K562 (cell line): ENCODE results near the gene NINJ2. TPM values are rescaled to one million over a fixed set of nuclear protein-coding genes. Genes with fewer than 3 reads are reported as not detected.

Source experiments
- ATAC-seq: fragments of 200-7000 bp; cut with Tn5 transposase; 3 replicates; pipeline ENCODE4 v1.9.1; 2020; ENCODE audit warnings: moderate library complexity
- BruUV-seq: library from RNA; stranded (reverse); fragments of 400-500 nt; replicated peaks from 2 replicates; lab custom pipeline; 2021; lab: Mats Ljungman, UMichigan
- CTCF ChIA-PET: fragments of 300-600 bp; formaldehyde crosslinking; extraction: SDS; loops from one replicate; lab custom pipeline; 2021; ENCODE audit warnings: low intra/inter-chr PET ratio; lab: Yijun Ruan, JAX
- POLR2A ChIA-PET: fragments of 300-600, 350-650 bp; sonication (Branson Sonifier 250); formaldehyde crosslinking; extraction: SDS; loops from one replicate; lab custom pipeline; 2021; ENCODE audit warnings: antibody characterized with exemption, inconsistent platforms; lab: Yijun Ruan, JAX
- DNase-seq, 4 experiments: peaks; one replicate each; pipeline versions ENCODE4 v3.0.0 to v3.0.0-alpha.2; 2011 to 2018; ENCODE audit warnings: low spot score in 3 of 4, mixed read lengths in 3 of 4; ENCODE audit errors: extremely low read depth in 1 of 4
- FAIRE-seq: peaks from 2 replicates; lab custom pipeline; 2011; peaks lifted over from hg19 to GRCh38; lab: Jason Lieb, UNC
- H2AFZ ChIP-seq: 2 replicates; pipeline ENCODE4 v1.6.0; 2011; ENCODE audit warnings: low read depth, low read length, control low read depth, inconsistent platforms
- H3K27ac ChIP-seq: fragments of 200-600 bp; 3 replicates; pipeline ENCODE4 v1.8.0; 2011; ENCODE audit warnings: low read depth, mild to moderate bottlenecking, control low read depth, inconsistent platforms, low read length, moderate library complexity, mixed read lengths; ENCODE audit errors: extremely low read depth
- H3K27me3 ChIP-seq, 2 experiments: fragments of 300-600 bp in 1 of 2; 2 replicates in 1 of 2; 3 replicates in 1 of 2; pipeline versions ENCODE4 v1.6.0 to v1.8.0; 2011; ENCODE audit warnings: inconsistent platforms in 2 of 2, low read length in 2 of 2, mild to moderate bottlenecking in 1 of 2, mixed read lengths in 1 of 2, moderate library complexity in 1 of 2; ENCODE audit not compliant: control insufficient read depth in 2 of 2, insufficient read depth in 2 of 2
- H3K36me3 ChIP-seq: fragments of 300-600 bp; 3 replicates; pipeline ENCODE4 v1.8.0; 2011; ENCODE audit warnings: mild to moderate bottlenecking, low read length, inconsistent platforms; ENCODE audit not compliant: control insufficient read depth, insufficient read depth
- H3K4me1 ChIP-seq, 2 experiments: fragments of 200-600 bp in 1 of 2; replicated peaks in 1 of 2; 2 replicates in 1 of 2; 3 replicates in 1 of 2; pipeline versions ENCODE4 v1.5.1 to v1.8.0; 2011; ENCODE audit warnings: inconsistent platforms in 2 of 2, low read length in 2 of 2, mild to moderate bottlenecking in 1 of 2, mixed read lengths in 1 of 2, moderate library complexity in 1 of 2; ENCODE audit not compliant: control insufficient read depth in 2 of 2, insufficient read depth in 2 of 2
- H3K4me2 ChIP-seq: 2 replicates; pipeline ENCODE4 v1.6.1; 2011; ENCODE audit warnings: low read length, control low read depth, inconsistent platforms, mixed read lengths; ENCODE audit not compliant: insufficient read depth
- H3K4me3 ChIP-seq: fragments of 200-600 bp; sonication (generic), shearing (Covaris generic); 2 replicates; pipeline ENCODE4 v1.5.1; 2016; ENCODE audit warnings: control low read depth, inconsistent platforms
- H3K79me2 ChIP-seq: fragments of 200-600 bp; 3 replicates; pipeline ENCODE4 v1.8.0; 2011; ENCODE audit warnings: low read length, inconsistent platforms; ENCODE audit not compliant: control insufficient read depth, insufficient read depth
- H3K9ac ChIP-seq, 2 experiments: 2 replicates each; pipeline versions ENCODE4 v1.6.0 to v1.6.1; 2011; ENCODE audit warnings: low read depth in 2 of 2, low read length in 2 of 2, control low read depth in 1 of 2, inconsistent platforms in 1 of 2, mild to moderate bottlenecking in 1 of 2, mixed read lengths in 1 of 2; ENCODE audit not compliant: insufficient read depth in 1 of 2
- H3K9me1 ChIP-seq: one replicate; pipeline ENCODE4 v1.6.0; 2011; ENCODE audit warnings: inconsistent platforms, mild to moderate bottlenecking, low read length, moderate library complexity; ENCODE audit not compliant: control insufficient read depth, insufficient read depth
- H3K9me3 ChIP-seq: replicated peaks from 2 replicates; pipeline ENCODE4 v1.5.1; 2011; ENCODE audit warnings: low read depth, low read length, inconsistent platforms; ENCODE audit not compliant: control insufficient read depth, insufficient read depth
- H4K20me1 ChIP-seq: replicated peaks from 2 replicates; pipeline ENCODE4 v1.6.1; 2011; ENCODE audit warnings: low read length, inconsistent platforms, mixed read lengths; ENCODE audit not compliant: control insufficient read depth, insufficient read depth
- ERF ChIP-seq: fragments of 450-650 bp; formaldehyde crosslinking; IDR thresholded peaks from 2 replicates; pipeline ENCODE4 v1.4.0; 2020; ENCODE audit warnings: mild to moderate bottlenecking, mixed read lengths
- HDAC6 ChIP-seq: IDR thresholded peaks from 2 replicates; pipeline ENCODE4 v1.6.1; 2012; ENCODE audit warnings: low read depth, mild to moderate bottlenecking, control low read depth, inconsistent platforms, low read length, moderate library complexity
- ILF3 ChIP-seq: fragments of 450-650 bp; IDR thresholded peaks from 2 replicates; pipeline ENCODE4 v1.6.1; 2018; ENCODE audit warnings: antibody characterized with exemption, mild to moderate bottlenecking, moderate library complexity, borderline replicate concordance
- KHSRP ChIP-seq: fragments of 450-650 bp; IDR thresholded peaks from 2 replicates; pipeline ENCODE4 v1.6.1; 2017
- MAFK ChIP-seq: IDR thresholded peaks from 2 replicates; pipeline ENCODE4 v1.6.1; 2011; ENCODE audit warnings: low read length, improper control_type of control experiment
- NCOA4 ChIP-seq: fragments of 450-650 bp; IDR thresholded peaks from 2 replicates; pipeline ENCODE4 v1.6.1; 2018; ENCODE audit warnings: mild to moderate bottlenecking; ENCODE audit not compliant: partially characterized antibody
- NR1H2 ChIP-seq: sonication (generic); formaldehyde crosslinking; IDR thresholded peaks from 2 replicates; pipeline ENCODE4 v1.4.0; 2020; ENCODE audit warnings: mild to moderate bottlenecking, missing genetic modification reagents
- RFX5 ChIP-seq: IDR thresholded peaks from 2 replicates; pipeline ENCODE4 v1.6.1; 2011; ENCODE audit warnings: low read depth, mild to moderate bottlenecking, improper control_type of control experiment, low read length
- THRAP3 ChIP-seq: fragments of 450-650 bp; IDR thresholded peaks from 2 replicates; pipeline ENCODE4 v1.6.1; 2016; ENCODE audit warnings: mild to moderate bottlenecking, inconsistent platforms, borderline replicate concordance
- XRCC3 ChIP-seq: fragments of 450-650 bp; IDR thresholded peaks from 2 replicates; pipeline ENCODE4 v1.6.1; 2017; ENCODE audit warnings: mild to moderate bottlenecking, moderate library complexity
- ZNF282 ChIP-seq: sonication (generic); formaldehyde crosslinking; IDR thresholded peaks from 2 replicates; pipeline ENCODE4 v1.8.1; 2023; ENCODE audit warnings: missing genetic modification reagents
- ZNF561 ChIP-seq: fragments of 450-650 bp; formaldehyde crosslinking; conservative IDR thresholded peaks from 2 replicates; pipeline ENCODE4 v1.4.0; 2020; ENCODE audit warnings: mild to moderate bottlenecking, moderate library complexity
- WGBS: fragments of 100-300 bp; shearing (Covaris generic); methylation state at CpG from one replicate; pipeline ENCODE4 v1.1.6; 2016; ENCODE audit warnings: low coverage, mixed read lengths; ENCODE audit not compliant: insufficient coverage; ENCODE audit errors: missing lambda C conversion rate; 5-methylcytosine and 5-hydroxymethylcytosine counted together
- in situ Hi-C: fragments of 300-500 bp; cut with MboI; formaldehyde crosslinking; loops from 4 replicates; pipeline ENCODE4 v1.15.0; 2018; ENCODE audit warnings: inconsistent platforms, mixed read lengths
- intact Hi-C: fragments of 100-400 bp; cut with micrococcal nuclease; formaldehyde crosslinking; loops from 2 replicates; pipeline ENCODE4 v1.14.2; 2022
- polyA plus RNA-seq, 8 experiments: library from polyadenylated mRNA; depleted of rRNA in 4 of 8; stranded (reverse) in 5 of 8; unstranded in 3 of 8; fragments of >200 nt; fragmentation: Nextera tagmentation in 2 of 8; fragmentation: Illumina TruSeq in 1 of 8; extraction: Ambion mirVana in 2 of 8; extraction: Trizol in 1 of 8; gene quantifications; 2 replicates each; pipeline versions ENCODE4 v1.2.1 to v1.2.3, GENCODE V29; 2011 to 2014; ENCODE audit warnings: inconsistent platforms in 1 of 8, missing spikeins in 1 of 8
- total RNA-seq, 7 experiments: library from RNA; depleted of rRNA in 6 of 7; stranded (reverse); fragments of >200 nt in 6 of 7; fragmentation: Illumina TruSeq in 2 of 7; extraction: Trizol in 2 of 7; gene quantifications; 2 replicates each; pipeline versions ENCODE4 v1.2.1 to v1.2.3, GENCODE V29; 2011 to 2021; ENCODE audit warnings: low replicate concordance in 1 of 7
- TF ChIP-seq, protein P1 (sequence below): sonication (generic); formaldehyde crosslinking; IDR thresholded peaks from 2 replicates; pipeline ENCODE4 v1.8.0; 2022; ENCODE audit warnings: mild to moderate bottlenecking, missing genetic modification reagents
- TF ChIP-seq, protein P2 (sequence below): sonication (generic); formaldehyde crosslinking; IDR thresholded peaks from 2 replicates; pipeline ENCODE4 v1.8.0; 2022; ENCODE audit warnings: mild to moderate bottlenecking, missing genetic modification reagents, borderline replicate concordance
- TF ChIP-seq, protein P3 (sequence below): fragments of 250-450 bp; sonication (Bioruptor Pico); IDR thresholded peaks from 2 replicates; pipeline ENCODE4 v1.5.0; 2021; ENCODE audit warnings: mild to moderate bottlenecking, moderate library complexity

Gene NINJ2
- total and polyA plus RNA-seq, 9 of the 15 experiments (the other 6 are each of a cell fraction or from before 2014, with no cell fraction given), result 2.6 to 16.0 (median 4.5) TPM

DNA sequence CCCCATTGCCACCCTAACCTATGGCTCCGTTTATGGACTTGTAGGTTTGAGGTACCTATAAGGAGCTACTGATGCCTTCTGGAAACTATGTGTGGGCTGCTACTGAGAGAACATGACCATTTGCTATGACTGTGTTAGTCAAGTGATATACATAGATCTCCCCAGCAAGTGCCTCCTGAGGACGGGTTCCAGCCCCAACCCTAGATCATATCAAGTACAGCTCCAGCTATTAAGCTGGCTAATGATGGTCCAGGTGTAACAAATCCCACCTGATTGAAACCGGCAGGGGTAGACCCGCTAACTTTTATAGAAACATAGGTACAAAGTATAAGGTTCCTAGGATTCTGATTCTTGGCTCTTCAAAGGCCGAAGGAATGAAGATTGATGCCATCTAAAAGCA, 23.7 kb downstream of the NINJ2 start (continued):
- TF ChIP-seq NR1H2 (CRISPR knock-in tag) (no peak), RFX5 (no peak), ZNF282 (CRISPR knock-in tag) (no peak)
- TF ChIP-seq, protein P1, sequence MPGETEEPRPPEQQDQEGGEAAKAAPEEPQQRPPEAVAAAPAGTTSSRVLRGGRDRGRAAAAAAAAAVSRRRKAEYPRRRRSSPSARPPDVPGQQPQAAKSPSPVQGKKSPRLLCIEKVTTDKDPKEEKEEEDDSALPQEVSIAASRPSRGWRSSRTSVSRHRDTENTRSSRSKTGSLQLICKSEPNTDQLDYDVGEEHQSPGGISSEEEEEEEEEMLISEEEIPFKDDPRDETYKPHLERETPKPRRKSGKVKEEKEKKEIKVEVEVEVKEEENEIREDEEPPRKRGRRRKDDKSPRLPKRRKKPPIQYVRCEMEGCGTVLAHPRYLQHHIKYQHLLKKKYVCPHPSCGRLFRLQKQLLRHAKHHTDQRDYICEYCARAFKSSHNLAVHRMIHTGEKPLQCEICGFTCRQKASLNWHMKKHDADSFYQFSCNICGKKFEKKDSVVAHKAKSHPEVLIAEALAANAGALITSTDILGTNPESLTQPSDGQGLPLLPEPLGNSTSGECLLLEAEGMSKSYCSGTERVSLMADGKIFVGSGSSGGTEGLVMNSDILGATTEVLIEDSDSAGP (CRISPR knock-in tag), result no peak
- TF ChIP-seq, all 486 proteins: peak for 0

DNA sequence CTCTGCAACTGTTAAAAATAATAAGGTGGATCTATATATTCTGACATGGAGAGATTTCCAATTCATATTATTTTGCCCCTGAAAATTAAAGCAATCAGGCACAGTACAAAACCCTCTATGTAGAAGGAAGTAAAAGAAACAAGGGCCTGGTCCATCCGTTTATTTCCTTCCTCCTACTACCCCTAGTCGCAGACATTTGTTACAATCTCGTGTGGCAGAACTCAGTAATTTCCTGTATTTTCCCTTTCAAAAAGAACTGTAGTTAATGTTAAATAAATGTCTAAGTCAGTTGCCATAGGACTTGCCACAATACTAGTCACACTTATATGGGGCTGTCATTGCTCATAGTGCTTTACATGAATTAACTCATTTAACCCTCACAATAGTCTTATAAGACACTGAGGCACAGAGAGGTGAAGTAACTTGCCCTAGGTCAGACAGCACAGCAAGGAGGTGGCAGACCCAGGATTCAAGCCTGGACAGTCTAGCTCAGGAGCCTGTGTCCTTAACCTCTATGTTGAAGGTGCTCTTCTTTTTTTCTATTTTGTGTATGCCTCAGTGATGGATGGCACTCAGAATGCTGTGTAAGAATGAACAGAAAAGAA, 24.2 kb downstream of the NINJ2 start:
- in situ Hi-C loops, result no loop called here
- no peaks in the 10 kb centered on the region for H3K36me3 ChIP-seq
- no peak overlapping the region for H2AFZ ChIP-seq
- ChIA-PET POLR2A (interaction anchor here (0.6 to 1.4 kb wide), 2 partner anchors 9 to 60 kb away, joined by 3 to 5 read pairs; no protein-coding TSS in a partner anchor), CTCF (no interaction called here)
- H3K4me3 ChIP-seq, result no peak overlapping the region
- intact Hi-C loops, result no loop called here
- no peaks in the 10 kb centered on the region for H3K9me1 ChIP-seq
- no peak overlapping the region for H3K9ac ChIP-seq
- H3K9me3 ChIP-seq, result no peaks in the 10 kb centered on the region
- no peaks in the 10 kb centered on the region for H4K20me1 ChIP-seq
- TF ChIP-seq, protein P2, sequence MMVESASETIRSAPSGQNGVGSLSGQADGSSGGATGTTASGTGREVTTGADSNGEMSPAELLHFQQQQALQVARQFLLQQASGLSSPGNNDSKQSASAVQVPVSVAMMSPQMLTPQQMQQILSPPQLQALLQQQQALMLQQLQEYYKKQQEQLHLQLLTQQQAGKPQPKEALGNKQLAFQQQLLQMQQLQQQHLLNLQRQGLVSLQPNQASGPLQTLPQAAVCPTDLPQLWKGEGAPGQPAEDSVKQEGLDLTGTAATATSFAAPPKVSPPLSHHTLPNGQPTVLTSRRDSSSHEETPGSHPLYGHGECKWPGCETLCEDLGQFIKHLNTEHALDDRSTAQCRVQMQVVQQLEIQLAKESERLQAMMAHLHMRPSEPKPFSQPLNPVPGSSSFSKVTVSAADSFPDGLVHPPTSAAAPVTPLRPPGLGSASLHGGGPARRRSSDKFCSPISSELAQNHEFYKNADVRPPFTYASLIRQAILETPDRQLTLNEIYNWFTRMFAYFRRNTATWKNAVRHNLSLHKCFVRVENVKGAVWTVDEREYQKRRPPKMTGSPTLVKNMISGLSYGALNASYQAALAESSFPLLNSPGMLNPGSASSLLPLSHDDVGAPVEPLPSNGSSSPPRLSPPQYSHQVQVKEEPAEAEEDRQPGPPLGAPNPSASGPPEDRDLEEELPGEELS (CRISPR knock-in tag), result no peak
- TF ChIP-seq MAFK, result no peak
- no peak for TF ChIP-seq NCOA4
- no peak for TF ChIP-seq THRAP3
- TF ChIP-seq KHSRP, result no peak
- no peak for TF ChIP-seq ZNF561 (CRISPR knock-in tag)
- no peak for TF ChIP-seq ERF
- TF ChIP-seq NR1H2 (CRISPR knock-in tag), result no peak
- no peak for TF ChIP-seq ILF3
- TF ChIP-seq HDAC6, result no peak
- TF ChIP-seq, protein P3, sequence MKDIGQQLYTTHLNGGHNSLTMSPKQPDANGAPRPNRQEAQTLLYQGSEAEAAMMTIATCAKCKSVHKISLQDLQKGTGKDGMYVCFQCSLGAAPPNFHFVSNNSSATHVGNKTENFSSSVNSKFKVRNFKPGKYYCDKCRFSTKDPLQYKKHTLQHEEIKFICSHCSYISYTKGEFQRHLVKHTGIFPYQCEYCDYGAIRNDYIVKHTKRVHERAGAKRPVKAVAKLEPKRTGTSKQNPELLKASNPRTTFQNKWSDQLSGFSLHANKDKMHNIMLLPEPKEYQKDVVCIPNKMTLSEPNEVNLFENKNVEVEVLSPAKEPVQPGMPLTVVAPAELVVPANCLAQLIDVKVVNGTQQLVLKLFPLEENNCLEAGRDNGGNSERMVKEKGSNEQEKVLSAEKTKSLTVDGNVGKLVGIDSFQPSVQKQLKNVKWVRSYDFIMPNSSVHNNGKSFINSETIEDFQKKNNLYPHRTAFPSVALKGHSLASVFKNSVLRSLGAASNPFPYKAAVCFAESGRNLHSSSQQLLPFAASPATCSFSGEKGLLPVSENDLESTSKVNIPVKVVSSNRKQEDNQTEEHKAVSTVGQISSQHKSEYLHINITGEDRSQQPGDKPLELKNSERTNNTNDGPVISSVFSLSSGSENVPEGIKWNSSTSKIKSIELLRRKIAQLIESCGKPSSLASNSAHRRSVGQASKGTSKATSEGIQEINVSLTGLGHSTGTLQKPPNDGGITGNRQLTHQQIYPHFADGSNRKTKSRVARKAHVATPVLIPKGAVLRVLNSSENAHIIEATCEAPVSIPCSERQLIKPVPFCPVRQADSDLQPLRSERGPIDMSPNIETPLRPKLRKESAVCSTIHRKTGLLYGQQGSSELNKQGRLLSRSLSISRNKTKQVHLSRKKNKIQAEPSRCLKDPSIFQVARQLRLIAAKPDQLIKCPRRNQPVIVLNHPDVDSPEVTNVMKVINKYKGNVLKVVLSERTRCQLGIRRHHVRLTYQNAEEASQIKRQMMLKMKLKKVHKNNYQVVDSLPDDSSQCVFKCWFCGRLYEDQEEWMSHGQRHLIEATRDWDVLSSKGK (CRISPR knock-in tag), result no peak
- TF ChIP-seq XRCC3, result no peak
- 69% methylated on average over 3 of the region's 3 CpGs for WGBS
- no peak overlapping the region for H3K4me2 ChIP-seq
- peaks cover 11% of the 10 kb centered on the region for H3K79me2 ChIP-seq
- H3K27ac ChIP-seq, result no peak overlapping the region
- peaks cover 5 to 20% of the 10 kb centered on the region in 2 experiments; a peak in 3 of 5 replicates for H3K4me1 ChIP-seq
- no peaks in the 10 kb centered on the region for H3K27me3 ChIP-seq
- FAIRE-seq, result no peak
- no peak for DNase-seq
- no TSS peak for BruUV-seq
- ATAC-seq, result no peak
